ENCODE results near the gene MIA2.

Gene MIA2

DNA sequence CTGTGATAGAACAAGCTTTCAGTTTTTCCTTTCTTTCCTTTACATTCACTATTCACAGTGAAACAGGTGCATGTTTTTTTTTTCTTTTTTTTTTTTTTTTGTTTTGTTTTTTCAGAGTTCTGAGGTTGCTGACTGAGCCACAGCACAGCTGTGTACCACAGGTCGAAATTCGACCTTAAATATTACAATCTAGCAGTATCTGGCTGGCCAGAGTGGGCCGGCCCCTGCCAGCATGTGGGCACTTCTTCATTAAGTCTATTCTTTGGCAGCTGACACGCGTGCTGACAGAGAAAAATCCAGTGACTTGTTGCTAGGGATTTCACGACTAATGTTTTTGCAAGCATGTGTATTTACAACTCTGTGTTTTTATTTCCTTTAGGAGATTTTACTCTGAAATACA lies 164.7 kb downstream of the MIA2 start:
- no peak for DNase-seq

- no peak for DNase-seq
Measured at GRCh38 chr14:39406560-39406959, 172.8 kb downstream of the MIA2 start.

DNA sequence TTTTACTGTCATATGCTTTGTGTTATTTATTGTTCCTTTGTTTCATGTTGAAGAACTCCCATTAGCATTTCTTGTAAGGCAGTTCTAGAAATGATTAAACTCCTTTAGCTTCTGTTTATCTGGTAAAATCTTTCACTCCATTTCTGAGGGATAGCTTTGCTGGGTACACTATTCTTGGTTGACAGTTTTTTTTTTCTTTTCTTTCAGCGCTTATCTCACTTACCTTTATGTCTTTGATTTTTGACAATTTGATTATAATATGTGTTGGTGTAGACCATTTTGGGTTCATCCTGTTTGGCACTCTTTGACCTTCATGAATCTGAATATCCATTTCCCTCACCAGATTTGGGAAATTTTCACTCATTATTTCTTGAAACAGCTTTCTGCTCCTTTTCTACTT lies 182.4 kb downstream of the MIA2 start:
- DNase-seq, result no peak

DNA sequence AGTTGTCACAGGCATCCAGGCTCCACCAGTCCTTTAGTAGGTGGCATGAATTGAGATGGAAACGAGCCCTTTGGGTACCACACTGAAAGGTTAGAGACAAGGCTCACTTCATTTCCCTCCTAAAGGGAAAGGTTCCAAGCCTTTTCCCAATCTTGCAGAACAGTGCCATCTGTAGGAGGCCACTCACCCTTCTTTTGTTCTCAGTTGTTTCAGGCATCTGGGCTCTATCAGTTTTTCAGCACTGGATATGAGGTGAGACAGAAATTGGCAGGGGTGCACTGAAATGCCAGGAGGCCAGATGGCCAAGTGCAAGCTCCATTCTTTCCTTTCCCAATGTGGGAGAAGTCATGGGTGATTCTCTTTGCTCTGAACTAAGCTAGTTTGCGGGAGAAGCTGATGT lies 183.3 kb downstream of the MIA2 start:
- no peak for DNase-seq

DNA sequence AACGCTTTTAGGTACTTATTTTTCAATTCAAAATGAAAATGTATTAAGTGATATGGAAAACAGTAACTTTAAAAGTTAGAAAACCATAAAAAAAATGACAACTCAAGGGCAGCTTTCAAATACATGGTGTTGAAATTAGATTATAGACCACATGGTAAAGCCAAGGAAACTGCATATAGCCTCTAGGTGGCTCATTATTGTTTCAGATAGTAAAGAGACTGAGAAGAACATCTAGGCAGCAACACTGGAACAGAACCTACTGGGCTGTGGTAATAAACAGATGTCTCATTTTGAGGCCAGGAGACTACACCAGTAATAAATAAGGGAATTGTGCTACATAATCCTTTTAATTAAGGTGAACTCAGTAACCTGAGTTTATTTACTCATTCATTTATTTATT lies 185.6 kb downstream of the MIA2 start:
- DNase-seq, result no peak

DNA sequence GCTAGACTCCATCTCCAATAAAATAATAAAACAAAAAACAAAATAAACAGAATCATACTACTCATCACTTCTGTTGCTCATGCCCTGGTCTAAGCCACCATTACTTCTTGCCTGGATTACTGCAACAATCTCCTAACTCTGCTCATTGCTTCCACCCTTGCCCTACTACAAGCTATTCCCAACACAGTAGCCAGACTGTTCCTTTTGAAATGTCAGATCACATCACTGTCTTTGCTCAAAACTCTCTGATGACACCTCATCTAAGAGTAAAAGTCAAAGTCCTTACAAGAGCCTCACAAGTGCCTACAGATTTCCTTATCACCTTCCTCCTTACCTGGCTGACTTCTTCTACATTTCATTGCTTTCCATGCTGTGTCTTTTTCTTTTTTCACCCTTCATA lies 188.5 kb downstream of the MIA2 start:
- DNase-seq, result no peak

GRCh38 chr14:39423793-39424192 lies 190.1 kb downstream of the MIA2 start:
- DNase-seq, result no peak

DNA sequence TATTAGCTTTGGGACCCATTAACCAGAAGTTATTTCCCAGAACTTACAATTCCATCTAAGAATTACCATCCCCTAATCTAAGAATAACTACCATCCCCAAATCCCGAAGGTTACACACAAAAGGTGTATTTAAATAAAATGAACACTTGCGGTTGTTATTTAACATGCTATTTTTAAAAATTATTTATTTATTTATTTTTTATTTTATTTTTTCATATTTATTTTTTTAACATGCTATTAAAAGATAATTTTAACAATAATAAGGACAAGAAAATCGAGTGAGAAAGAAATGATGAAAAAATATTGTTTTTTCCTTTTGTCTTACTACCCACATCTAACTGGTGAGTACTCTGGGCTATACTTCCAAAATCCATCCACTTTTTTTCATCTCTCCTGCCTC lies 192.2 kb downstream of the MIA2 start:
- DNase-seq, result no peak

GRCh38 chr14:39426605-39427004 lies 192.9 kb downstream of the MIA2 start:
- no peak for DNase-seq

GRCh38 chr14:39428118-39428517 lies 194.4 kb downstream of the MIA2 start:
- no peak for DNase-seq

- no peak for DNase-seq
Measured at GRCh38 chr14:39430762-39431415, 197.2 kb downstream of the MIA2 start.

- no peak for DNase-seq
Measured at GRCh38 chr14:39431416-39432178, 197.9 kb downstream of the MIA2 start.

DNA sequence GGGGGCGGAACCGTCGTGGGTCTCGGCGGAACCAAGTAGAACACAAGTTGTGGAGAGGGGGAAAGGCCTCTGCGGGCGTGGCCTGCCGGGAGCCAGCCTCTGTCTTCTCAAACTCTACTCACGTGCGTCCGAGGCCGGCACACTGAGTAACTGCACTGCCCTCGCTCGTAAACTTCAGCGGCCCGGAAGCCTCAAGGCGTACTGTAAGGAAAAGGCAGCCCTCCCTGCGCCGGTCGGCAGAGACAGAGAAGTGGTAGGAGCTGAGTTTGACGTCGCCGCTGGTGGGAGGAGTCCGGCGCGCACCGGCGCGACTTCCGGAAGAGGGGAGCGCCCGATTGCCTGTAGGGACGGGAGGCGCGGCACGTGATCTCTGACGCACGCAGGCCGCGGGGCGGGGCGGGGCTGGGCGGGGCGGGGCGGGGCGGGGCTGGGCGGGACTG lies 198.5 kb downstream of the MIA2 start, which contains the start of gene FBXO33:
TSS of gene FBXO33 (minus strand) at position 255 of the 440 bp plus-strand sequence. CDS start 271 bp downstream, outside the sequence.
- peak; percentile 76 for DNase-seq

GRCh38 chr14:39432619-39433451 lies 199.1 kb downstream of the MIA2 start:
- DNase-seq, result peak; percentile 37

DNA sequence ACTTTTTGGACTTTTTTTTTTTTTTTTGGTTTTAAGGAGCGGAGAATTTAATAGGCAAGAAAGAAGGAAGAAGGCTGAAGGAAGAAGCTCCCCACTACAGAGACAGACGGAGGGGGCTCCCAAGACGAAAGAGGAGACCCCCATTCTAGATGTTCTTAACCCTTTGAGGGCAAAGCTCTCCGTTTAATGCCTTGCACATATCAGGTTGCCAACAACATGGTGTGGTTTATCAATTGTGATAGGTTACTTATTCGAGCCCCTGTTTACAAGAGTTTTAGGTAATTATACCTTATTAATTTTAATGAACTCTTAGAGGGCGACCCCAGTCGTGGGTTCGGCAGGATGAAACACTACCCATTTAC lies 199.7 kb downstream of the MIA2 start:
- DNase-seq, result no peak

GRCh38 chr14:39434401-39434800 lies 200.7 kb downstream of the MIA2 start:
- no peak for DNase-seq

DNA sequence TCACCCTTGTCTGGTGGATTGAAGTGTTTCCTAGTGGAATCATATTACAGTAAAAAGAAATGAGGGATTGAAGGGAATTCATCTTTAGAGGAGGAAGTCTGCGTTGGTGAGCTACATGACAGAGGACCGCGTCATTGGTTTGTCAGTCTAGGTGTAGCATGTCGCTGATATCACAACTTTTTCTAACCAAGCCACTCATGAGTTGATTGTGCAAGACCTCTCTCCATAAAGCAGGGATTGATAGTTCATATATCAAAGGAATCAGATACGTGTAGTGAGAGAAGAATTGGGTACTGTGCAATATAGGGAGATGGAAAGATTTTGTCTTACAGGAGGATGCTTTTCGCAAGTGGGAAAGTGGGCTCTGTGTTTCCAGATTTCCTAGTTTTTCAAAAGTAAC lies 201.5 kb downstream of the MIA2 start:
- no peak for DNase-seq

Data from GOT3 (cell line).